Type B pancreatic cell (in vitro differentiated cells): ENCODE results near the gene KAT5. TPM values are rescaled to one million over a fixed set of nuclear protein-coding genes. Genes with fewer than 3 reads are reported as not detected.
A peak's percentile ranks its signal among the peaks of the same experiment; 100 is the strongest.
"Not testable (repeated sequence)": the region's sequence is repeated elsewhere in the genome, so short reads cannot be mapped to it uniquely, and the experiment has no call there.

Source experiments
- DNase-seq: peaks from one replicate; pipeline ENCODE4 v3.0.0; 2021; ENCODE audit warnings: mixed read lengths; ENCODE audit not compliant: unreplicated experiment; ENCODE audit errors: extremely low spot score
- H3K27ac Mint-ChIP-seq: 2 replicates; pipeline ENCODE4 v1.8.0; 2021; ENCODE audit warnings: mild to moderate bottlenecking, mixed read lengths
- H3K27me3 Mint-ChIP-seq: 2 replicates; pipeline ENCODE4 v1.8.0; 2021; ENCODE audit warnings: mixed read lengths
- H3K36me3 Mint-ChIP-seq: 2 replicates; pipeline ENCODE4 v1.8.0; 2021; ENCODE audit warnings: mixed read lengths
- H3K4me1 Mint-ChIP-seq: one replicate; pipeline ENCODE4 v1.8.0; 2021; ENCODE audit warnings: mixed read lengths; ENCODE audit not compliant: unreplicated experiment
- H3K4me3 Mint-ChIP-seq: 2 replicates; pipeline ENCODE4 v1.8.0; 2021; ENCODE audit warnings: mild to moderate bottlenecking, mixed read lengths
- H3K9me3 Mint-ChIP-seq: 2 replicates; pipeline ENCODE4 v1.8.0; 2021; ENCODE audit warnings: mixed read lengths
- total RNA-seq: library from RNA; stranded (reverse); gene quantifications from 2 replicates; pipeline ENCODE4 v1.2.1, GENCODE V29; 2021; ENCODE audit warnings: low replicate concordance
- TF ChIP-seq, protein P1 (sequence below): fragments of 200-600 bp; sonication (generic); conservative IDR thresholded peaks from 2 replicates; pipeline ENCODE4 v1.5.0; 2021; ENCODE audit warnings: antibody characterized with exemption, mild to moderate bottlenecking

Gene KAT5
- total RNA-seq, 1 donor from 2014 or later = 61.7 TPM

DNA sequence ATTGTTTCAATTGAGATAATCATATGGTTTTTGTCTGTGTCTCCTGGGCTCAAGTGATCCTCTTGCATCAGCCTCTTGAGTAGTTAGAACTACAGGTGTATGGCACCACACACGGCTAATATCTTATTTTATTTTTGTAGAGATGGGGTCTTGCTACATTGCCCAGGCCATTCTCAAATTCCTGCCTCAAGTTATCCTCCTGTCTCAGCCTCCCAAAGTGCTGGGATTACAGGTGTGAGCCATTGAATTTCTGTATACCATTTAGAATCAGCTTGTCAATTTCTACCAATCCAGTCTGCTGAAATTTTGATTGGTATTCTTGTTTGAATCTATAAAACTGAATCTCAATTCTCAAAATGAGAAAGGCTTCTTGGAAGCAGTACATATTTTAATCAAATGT, 10.4 kb upstream of the KAT5 start:
- Mint-ChIP-seq H3K4me3 (no peak overlapping the region), H3K27ac (no peak overlapping the region), H3K9me3 (no peaks in the 10 kb centered on the region), H3K36me3 (no peaks in the 10 kb centered on the region), H3K27me3 (peaks cover 37% of the 10 kb centered on the region), H3K4me1 (no peaks in the 10 kb centered on the region)
- no peak for DNase-seq
- TF ChIP-seq, protein P1, sequence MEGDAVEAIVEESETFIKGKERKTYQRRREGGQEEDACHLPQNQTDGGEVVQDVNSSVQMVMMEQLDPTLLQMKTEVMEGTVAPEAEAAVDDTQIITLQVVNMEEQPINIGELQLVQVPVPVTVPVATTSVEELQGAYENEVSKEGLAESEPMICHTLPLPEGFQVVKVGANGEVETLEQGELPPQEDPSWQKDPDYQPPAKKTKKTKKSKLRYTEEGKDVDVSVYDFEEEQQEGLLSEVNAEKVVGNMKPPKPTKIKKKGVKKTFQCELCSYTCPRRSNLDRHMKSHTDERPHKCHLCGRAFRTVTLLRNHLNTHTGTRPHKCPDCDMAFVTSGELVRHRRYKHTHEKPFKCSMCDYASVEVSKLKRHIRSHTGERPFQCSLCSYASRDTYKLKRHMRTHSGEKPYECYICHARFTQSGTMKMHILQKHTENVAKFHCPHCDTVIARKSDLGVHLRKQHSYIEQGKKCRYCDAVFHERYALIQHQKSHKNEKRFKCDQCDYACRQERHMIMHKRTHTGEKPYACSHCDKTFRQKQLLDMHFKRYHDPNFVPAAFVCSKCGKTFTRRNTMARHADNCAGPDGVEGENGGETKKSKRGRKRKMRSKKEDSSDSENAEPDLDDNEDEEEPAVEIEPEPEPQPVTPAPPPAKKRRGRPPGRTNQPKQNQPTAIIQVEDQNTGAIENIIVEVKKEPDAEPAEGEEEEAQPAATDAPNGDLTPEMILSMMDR = no peak

DNA sequence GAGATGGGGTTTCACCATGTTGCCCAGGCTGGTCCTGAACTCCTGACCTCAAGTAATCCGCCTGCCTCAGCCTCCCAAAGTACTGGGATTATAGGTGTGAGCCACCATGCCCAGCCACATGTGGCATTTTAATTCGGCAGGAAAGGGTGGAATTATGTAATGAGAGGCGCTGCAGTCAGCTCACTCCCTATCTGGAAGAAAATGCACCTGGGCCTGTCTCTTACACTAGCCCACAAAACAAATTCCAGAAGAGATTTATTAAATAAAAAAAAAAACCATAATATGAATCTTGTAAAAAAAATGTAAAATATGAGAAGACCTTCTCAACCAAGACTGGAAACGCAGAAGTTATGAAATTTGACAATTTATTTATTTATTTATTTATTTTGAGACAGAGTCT, 8.2 kb upstream of the KAT5 start:
- no peaks in the 10 kb centered on the region for H3K9me3 Mint-ChIP-seq
- TF ChIP-seq, protein P1 = no peak
- peaks cover 36% of the 10 kb centered on the region for H3K27me3 Mint-ChIP-seq
- H3K27ac Mint-ChIP-seq = no peak overlapping the region
- no peak for DNase-seq
- no peak overlapping the region for H3K4me3 Mint-ChIP-seq
- no peaks in the 10 kb centered on the region for H3K4me1 Mint-ChIP-seq
- H3K36me3 Mint-ChIP-seq = no peaks in the 10 kb centered on the region

DNA sequence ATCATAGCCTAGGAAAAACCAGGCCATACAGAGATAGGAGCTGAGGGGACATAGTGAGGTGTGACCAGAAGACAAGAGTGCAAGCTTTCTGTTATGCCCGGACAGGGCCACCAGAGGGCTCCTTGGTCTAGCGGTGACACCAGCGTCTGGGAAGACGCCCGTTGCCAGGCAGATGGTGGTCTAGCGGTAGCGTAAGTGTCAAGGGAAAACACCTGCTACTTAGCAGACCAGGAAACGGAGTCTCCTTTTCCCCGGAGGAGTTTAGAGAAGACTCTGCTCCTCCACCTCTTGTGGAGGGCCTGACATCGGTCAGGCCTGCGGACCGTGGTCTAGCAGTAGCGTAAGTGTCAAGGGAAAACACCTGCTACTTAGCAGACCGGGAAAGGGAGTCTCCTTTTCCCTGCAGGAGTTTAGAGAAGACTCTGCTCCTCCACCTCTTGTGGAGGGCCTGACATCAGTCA, 5.7 kb upstream of the KAT5 start:
- H3K27me3 Mint-ChIP-seq = peaks cover 23% of the 10 kb centered on the region
- H3K36me3 Mint-ChIP-seq, H3K4me3 Mint-ChIP-seq, DNase-seq, H3K9me3 Mint-ChIP-seq, H3K27ac Mint-ChIP-seq, H3K4me1 Mint-ChIP-seq: not testable (repeated sequence)
- TF ChIP-seq, protein P1 = peak; percentile 83

DNA sequence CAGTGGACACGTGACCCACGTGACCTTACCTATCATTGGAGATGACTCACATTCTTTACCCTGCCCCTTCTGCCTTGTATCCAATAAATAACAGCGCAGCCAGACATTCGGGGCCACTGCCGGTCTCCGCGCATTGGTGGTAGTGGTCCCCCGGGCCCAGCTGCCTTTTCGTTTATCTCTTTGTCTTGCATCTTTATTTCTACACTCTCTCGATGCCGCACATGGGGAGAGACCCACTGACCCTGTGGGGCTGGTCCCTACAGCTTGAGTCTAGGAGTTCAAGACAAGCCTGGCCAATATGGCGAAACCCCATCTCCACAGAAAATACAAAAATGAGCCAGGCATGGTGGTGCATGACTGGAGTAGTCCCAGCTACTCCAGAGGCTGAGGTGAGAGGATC, 5.0 kb upstream of the KAT5 start:
- not testable (repeated sequence) for H3K36me3 Mint-ChIP-seq, H3K4me1 Mint-ChIP-seq, H3K9me3 Mint-ChIP-seq, H3K4me3 Mint-ChIP-seq, H3K27ac Mint-ChIP-seq, DNase-seq
- H3K27me3 Mint-ChIP-seq = peaks cover 20% of the 10 kb centered on the region

DNA sequence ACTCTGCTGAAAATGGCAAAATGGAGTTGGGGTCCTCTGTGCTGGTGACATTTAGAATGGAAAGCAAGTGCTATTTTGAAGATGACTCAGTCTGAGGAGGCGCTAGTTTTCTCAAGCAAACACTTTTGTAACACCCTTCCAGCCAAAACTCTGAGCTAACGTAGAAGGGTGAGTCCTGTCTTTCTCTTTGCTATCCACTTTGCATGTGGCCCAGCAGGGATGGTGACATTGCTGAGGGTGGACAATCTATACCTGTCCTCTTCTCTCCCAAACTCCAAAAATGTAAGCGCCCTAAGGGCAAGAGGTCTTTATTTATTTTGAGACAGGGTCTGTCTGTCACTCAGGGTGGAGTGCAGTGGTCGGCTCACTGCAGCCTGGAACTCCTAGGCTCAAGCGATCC, 3.6 kb upstream of the KAT5 start:
- no peak for DNase-seq
- no peak overlapping the region for H3K27ac Mint-ChIP-seq
- TF ChIP-seq, protein P1 = no peak
- no peak overlapping the region for H3K4me3 Mint-ChIP-seq
- H3K4me1 Mint-ChIP-seq = peaks cover 9% of the 10 kb centered on the region
- H3K27me3 Mint-ChIP-seq = peaks cover 8% of the 10 kb centered on the region
- peaks cover 4% of the 10 kb centered on the region for H3K36me3 Mint-ChIP-seq
- H3K9me3 Mint-ChIP-seq = no peaks in the 10 kb centered on the region

DNA sequence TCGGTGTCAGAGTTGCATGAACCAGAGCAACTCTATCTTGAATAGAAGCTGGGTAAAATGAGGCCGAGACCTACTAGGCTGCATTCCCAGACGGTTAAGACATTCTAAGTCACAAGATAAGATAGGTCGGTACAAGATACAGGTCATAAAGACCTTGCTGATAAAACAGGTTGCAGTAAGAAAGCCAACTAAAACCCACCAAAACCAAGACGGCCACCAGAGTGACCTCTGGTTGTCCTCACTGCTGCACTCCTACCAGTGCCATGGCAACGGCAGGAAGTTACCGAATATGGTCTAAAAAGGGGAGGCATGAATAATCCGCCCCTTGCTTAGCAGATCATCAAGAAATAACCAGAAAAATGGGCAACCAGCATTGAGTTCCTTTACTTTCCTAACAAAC, 2.4 kb upstream of the KAT5 start:
- Mint-ChIP-seq H3K27me3 (peaks cover 3% of the 10 kb centered on the region), H3K27ac (peak overlapping the region; percentile 42), H3K4me1 (peaks cover 9% of the 10 kb centered on the region), H3K4me3 (no peak overlapping the region), H3K36me3 (peaks cover 8% of the 10 kb centered on the region), H3K9me3 (no peaks in the 10 kb centered on the region)
- DNase-seq = no peak
- TF ChIP-seq, protein P1 = no peak
